Heart left ventricle (tissue), 16 donors: ENCODE results near the gene PTPRN2. TPM values are rescaled to one million over a fixed set of nuclear protein-coding genes. Genes with fewer than 3 reads are reported as not detected.
A peak's percentile ranks its signal among the peaks of the same experiment; 100 is the strongest.
"Not testable (repeated sequence)": the region's sequence is repeated elsewhere in the genome, so short reads cannot be mapped to it uniquely, and the experiment has no call there.

Experiments
- ATAC-seq, 4 donors: fragments of 200-7000 bp; cut with Tn5 transposase; one replicate each; pipeline ENCODE4 v1.9.1; 2020 to 2022; ENCODE audit warnings: moderate library complexity in 4 of 4, mild to moderate bottlenecking in 3 of 4, moderate number of reproducible peaks in 1 of 4
- DNase-seq, 5 donors: peaks; one replicate each; pipeline ENCODE4 v3.0.0-alpha.2; 2020
- H3K27ac ChIP-seq, 12 donors: fragments of 200-600 bp; sonication (generic) in 4 of 12; one replicate each; pipeline versions ENCODE4 v1.5.0 to v1.8.0; 2016 to 2022; ENCODE audit warnings: mild to moderate bottlenecking in 2 of 12
- H3K27me3 ChIP-seq, 9 donors: fragments of 200-600 bp; sonication (generic) in 2 of 9; one replicate each; pipeline versions ENCODE4 v1.5.1 to v1.8.0; 2016 to 2022; ENCODE audit warnings: mild to moderate bottlenecking in 3 of 9
- H3K36me3 ChIP-seq, 9 donors: fragments of 200-600 bp; sonication (generic) in 2 of 9; one replicate each; pipeline versions ENCODE4 v1.5.0 to v1.8.0; 2018 to 2022; ENCODE audit warnings: mild to moderate bottlenecking in 2 of 9
- H3K4me1 ChIP-seq, 12 donors: fragments of 200-600 bp; sonication (generic) in 4 of 12; one replicate each; pipeline versions ENCODE4 v1.5.0 to v1.8.0; 2016 to 2022; ENCODE audit warnings: mild to moderate bottlenecking in 3 of 12
- H3K4me3 ChIP-seq, 12 donors: fragments of 200-600 bp; sonication (generic) in 4 of 12; one replicate each; pipeline versions ENCODE4 v1.5.0 to v1.8.0; 2017 to 2022; ENCODE audit warnings: mild to moderate bottlenecking in 9 of 12, moderate library complexity in 4 of 12
- H3K9me3 ChIP-seq, 12 donors: fragments of 200-600 bp; sonication (generic) in 4 of 12; one replicate each; pipeline versions ENCODE4 v1.5.0 to v1.8.0; 2016 to 2022; ENCODE audit warnings: mild to moderate bottlenecking in 1 of 12
- POLR2A ChIP-seq, 2 donors: fragments of 450-650 bp; IDR thresholded peaks; one replicate each; pipeline ENCODE4 v1.6.1; 2017; ENCODE audit warnings: antibody characterized with exemption in 2 of 2, mild to moderate bottlenecking in 2 of 2, moderate library complexity in 2 of 2
- WGBS, 4 donors: extraction: QIAGEN DNeasy Blood & Tissue Kit in 2 of 4; methylation state at CpG; one replicate each; pipeline versions ENCODE4 v1.1.5 to v1.1.7; 2013 to 2018; 5-methylcytosine and 5-hydroxymethylcytosine counted together
- intact Hi-C, 10 donors: fragments of 100-400 bp; cut with DNase I; formaldehyde crosslinking; loops; one replicate each; pipeline versions ENCODE4 v1.11.1 to v1.14.2; 2022
- polyA plus RNA-seq, 2 donors: library from polyadenylated mRNA; stranded (reverse); fragments of 200-250 nt; gene quantifications; one replicate each; pipeline ENCODE4 v1.2.3, GENCODE V29; 2013
- total RNA-seq, 9 donors: library from RNA; depleted of rRNA in 2 of 9; stranded (reverse); fragments of >200 nt in 2 of 9; fragmentation: NEBNext Ultra II Directional in 3 of 9; extraction: Animal tissue kit (Norgen Biotek cat#: 25700) in 3 of 9; gene quantifications; one replicate each; pipeline versions ENCODE4 v1.1.0 to v1.2.4, GENCODE V29; 2016 to 2023
- TF ChIP-seq, protein P1 (sequence below), 12 donors: fragments of 200-600 bp; sonication (generic) in 4 of 12; IDR thresholded peaks; one replicate each; pipeline versions ENCODE4 v1.5.0 to v1.8.0; 2018 to 2022; ENCODE audit warnings: antibody characterized with exemption in 12 of 12, mild to moderate bottlenecking in 5 of 12
- donor health status: ischemic (EF 13 %, LVEDD 7.1; RV severe dilation, severe dysfunction).
- donor health status: healthy with polysubstance abuse.
- donor health status: DM: no; HTN: yes; CAD: no.
- donor health status: DM: no; HTN: no; CAD: no.
- donor health status: ischemic (EF 25% LVEDD 6.9; RV normal size, moderate dysfunction).
- donor health status: ischemic (EF 25% LVEDD 5.7; RV mildly dilated, moderate dysfunction).
- donor health status: healthy.
- donor health status: DM: yes; HTN: yes; CAD: no.
- donor health status: ischemic (EF 35%, LVEDD 5.7; RV mildly dilated, moderate dysfunction).
- donor health status: nonischemic (EF 11% LVEDD 7.7; RV severe dilation, severe dysfunction).
- donor health status: DM: yes; HTN: yes; CAD: no.
- donor health status: PGD.
- donor health status: ischemic (EF 29% LVEDD 5.4; RV normal size, mild dysfunction).
- donor health status: nonischemic (EF 23%, LVEDD 6.1; RV moderate dilation, normal function).

Gene PTPRN2
- total and polyA plus RNA-seq, 11 donors: 0.61 to 2.3 (median 1.3) TPM

DNA sequence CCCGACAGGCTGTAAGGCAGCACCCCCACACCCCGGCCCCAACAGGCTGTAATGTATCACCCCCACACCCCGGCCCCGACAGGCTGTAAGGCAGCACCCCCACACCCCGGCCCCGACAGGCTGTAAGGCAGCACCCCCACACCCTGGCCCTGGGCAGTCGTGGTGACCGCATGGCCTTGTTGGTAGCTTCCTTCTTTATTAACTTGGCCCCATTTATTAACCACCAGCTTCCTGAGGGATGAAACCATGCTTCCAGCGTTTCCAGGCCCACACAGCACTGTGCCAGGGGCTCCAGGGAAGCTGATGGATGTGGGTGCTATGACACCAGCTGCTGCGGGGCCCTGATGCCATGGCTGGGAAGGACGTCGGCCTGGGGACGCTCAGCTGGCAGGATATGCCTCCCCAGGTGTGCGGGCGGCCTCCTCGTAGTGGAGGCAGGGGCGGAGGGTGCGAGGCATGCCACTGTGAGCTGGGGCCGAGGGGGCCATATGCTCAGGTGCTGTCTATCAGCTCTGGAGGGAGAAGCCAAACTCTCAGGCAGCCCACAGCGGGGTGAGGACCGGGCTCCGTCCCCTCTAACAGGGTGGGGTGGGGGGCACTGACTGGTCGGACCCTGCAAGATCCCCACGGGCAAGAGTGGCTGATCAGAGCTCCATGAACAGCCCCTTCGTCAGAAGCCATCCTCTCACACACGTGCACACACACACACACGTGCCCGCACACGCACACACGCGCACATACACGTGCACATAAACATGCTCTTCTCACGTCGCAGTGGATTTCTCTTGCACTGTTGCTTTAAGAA, 311.0 kb downstream of the PTPRN2 start:
- no peak overlapping the region for H3K4me3 ChIP-seq
- intact Hi-C loops: no loop called here
- H3K4me1 ChIP-seq: no peaks in the 10 kb centered on the region
- ATAC-seq: no peak
- 77 to 88% (median 83%) methylated on average over 21 to 34 of the region's 34 CpGs for WGBS, 4 donors
- peaks cover 0 to 3% (median 0%) of the 10 kb centered on the region in 9 donors for H3K27me3 ChIP-seq
- peak in 3 of 5 donors; percentile 6 to 9 (median 8) for DNase-seq
- H3K27ac ChIP-seq: no peak overlapping the region
- H3K9me3 ChIP-seq: no peaks in the 10 kb centered on the region
- no peaks in the 10 kb centered on the region for H3K36me3 ChIP-seq
- TF ChIP-seq POLR2A (IDR thresholded peaks at IDR 0.05): no peak
- TF ChIP-seq, protein P1, sequence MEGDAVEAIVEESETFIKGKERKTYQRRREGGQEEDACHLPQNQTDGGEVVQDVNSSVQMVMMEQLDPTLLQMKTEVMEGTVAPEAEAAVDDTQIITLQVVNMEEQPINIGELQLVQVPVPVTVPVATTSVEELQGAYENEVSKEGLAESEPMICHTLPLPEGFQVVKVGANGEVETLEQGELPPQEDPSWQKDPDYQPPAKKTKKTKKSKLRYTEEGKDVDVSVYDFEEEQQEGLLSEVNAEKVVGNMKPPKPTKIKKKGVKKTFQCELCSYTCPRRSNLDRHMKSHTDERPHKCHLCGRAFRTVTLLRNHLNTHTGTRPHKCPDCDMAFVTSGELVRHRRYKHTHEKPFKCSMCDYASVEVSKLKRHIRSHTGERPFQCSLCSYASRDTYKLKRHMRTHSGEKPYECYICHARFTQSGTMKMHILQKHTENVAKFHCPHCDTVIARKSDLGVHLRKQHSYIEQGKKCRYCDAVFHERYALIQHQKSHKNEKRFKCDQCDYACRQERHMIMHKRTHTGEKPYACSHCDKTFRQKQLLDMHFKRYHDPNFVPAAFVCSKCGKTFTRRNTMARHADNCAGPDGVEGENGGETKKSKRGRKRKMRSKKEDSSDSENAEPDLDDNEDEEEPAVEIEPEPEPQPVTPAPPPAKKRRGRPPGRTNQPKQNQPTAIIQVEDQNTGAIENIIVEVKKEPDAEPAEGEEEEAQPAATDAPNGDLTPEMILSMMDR (IDR thresholded peaks at IDR 0.05): no peak

DNA sequence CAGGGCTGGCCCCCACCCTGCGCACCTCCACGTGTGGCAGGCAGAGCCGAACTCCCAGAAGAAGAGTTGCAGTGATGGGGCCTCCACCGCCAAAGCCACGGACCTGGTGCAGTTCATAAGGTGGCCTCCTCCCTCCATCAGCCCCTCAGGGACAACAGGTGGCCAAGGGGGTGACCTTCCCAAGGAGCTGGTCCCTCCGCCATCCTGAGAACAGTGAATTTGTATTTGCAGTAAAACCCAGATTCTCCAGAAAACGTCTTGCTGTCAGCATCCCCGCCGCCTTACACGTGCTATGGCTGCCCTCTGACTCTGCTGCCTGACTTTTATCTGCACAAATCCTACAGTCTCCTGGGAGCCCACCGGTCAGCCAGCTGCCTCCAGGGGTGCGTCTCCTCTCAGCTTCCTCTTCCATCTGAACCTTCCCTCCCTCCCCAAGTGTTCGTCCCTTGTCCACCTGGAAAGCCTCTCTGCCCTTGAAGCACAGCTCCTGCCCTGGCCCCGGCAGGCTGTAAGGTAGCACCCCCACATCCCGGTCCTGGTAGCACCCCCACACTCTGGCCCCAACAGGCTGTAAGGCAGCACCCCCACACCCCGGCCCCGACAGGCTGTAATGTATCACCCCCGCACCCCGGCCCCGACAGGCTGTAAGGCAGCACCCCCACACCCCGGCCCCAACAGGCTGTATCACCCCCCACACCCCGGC, 311.8 kb downstream of the PTPRN2 start:
- Histone ChIP-seq H3K4me3 (no peak overlapping the region), H3K4me1 (no peaks in the 10 kb centered on the region), H3K27ac (no peak overlapping the region), H3K36me3 (no peaks in the 10 kb centered on the region), H3K27me3 (peaks cover 0 to 3% (median 0%) of the 10 kb centered on the region in 9 donors), H3K9me3 (no peaks in the 10 kb centered on the region)
- DNase-seq (peak in 2 of 5 donors; percentile 15 to 25), ATAC-seq (no peak)
- TF ChIP-seq, protein P1 (IDR thresholded peaks at IDR 0.05): no peak
- TF ChIP-seq POLR2A (IDR thresholded peaks at IDR 0.05): no peak
- intact Hi-C loops: no loop called here
- WGBS, 4 donors: 80 to 86% (median 81%) methylated on average over 14 to 22 of the region's 22 CpGs

DNA sequence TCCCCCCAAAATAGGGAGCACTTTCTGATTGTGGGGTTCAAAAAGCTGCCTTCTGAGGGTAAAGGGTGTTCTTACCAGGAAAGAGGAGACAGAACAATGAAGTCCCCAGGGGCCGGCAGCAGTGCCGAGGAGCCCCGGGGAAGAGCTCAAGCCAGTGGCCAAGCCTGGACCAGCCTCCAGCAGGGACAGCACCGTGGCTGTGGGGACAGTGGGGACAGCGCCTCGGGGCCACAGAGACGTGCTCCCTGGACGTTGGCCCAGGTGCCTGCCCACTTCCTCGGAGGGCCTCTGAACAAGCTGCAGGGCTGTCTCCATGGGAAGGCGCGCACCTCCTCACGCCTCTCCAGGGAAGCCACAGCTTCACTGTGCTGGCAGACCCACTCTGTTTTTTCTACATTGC, 312.6 kb downstream of the PTPRN2 start:
- TF ChIP-seq, protein P1 (IDR thresholded peaks at IDR 0.05): no peak
- no peak for TF ChIP-seq POLR2A (IDR thresholded peaks at IDR 0.05)
- H3K36me3 ChIP-seq: no peaks in the 10 kb centered on the region
- WGBS, 4 donors: 62 to 84% (median 73%) methylated on average over 8 to 12 of the region's 12 CpGs
- ATAC-seq: no peak
- intact Hi-C loops: no loop called here
- H3K27me3 ChIP-seq: peaks cover 0 to 3% (median 0%) of the 10 kb centered on the region in 9 donors
- no peak overlapping the region for H3K4me3 ChIP-seq
- no peaks in the 10 kb centered on the region for H3K9me3 ChIP-seq
- peak in 2 of 5 donors; percentile 6 to 20 for DNase-seq
- no peaks in the 10 kb centered on the region for H3K4me1 ChIP-seq
- no peak overlapping the region for H3K27ac ChIP-seq

GRCh38 chr7:158274404-158274811, 313.2 kb downstream of the PTPRN2 start:
- Histone ChIP-seq H3K9me3 (no peaks in the 10 kb centered on the region), H3K4me1 (no peaks in the 10 kb centered on the region), H3K36me3 (no peaks in the 10 kb centered on the region), H3K27ac (no peak overlapping the region), H3K27me3 (peaks cover 0 to 3% (median 0%) of the 10 kb centered on the region in 9 donors), H3K4me3 (no peak overlapping the region)
- 86 to 88% (median 87%) methylated on average over 12 to 21 of the region's 21 CpGs for WGBS, 4 donors
- TF ChIP-seq POLR2A (IDR thresholded peaks at IDR 0.05): no peak
- TF ChIP-seq, protein P1 (IDR thresholded peaks at IDR 0.05): no peak
- peak in 1 of 5 donors; percentile 19 for DNase-seq
- no peak for ATAC-seq
- intact Hi-C loops: no loop called here

DNA sequence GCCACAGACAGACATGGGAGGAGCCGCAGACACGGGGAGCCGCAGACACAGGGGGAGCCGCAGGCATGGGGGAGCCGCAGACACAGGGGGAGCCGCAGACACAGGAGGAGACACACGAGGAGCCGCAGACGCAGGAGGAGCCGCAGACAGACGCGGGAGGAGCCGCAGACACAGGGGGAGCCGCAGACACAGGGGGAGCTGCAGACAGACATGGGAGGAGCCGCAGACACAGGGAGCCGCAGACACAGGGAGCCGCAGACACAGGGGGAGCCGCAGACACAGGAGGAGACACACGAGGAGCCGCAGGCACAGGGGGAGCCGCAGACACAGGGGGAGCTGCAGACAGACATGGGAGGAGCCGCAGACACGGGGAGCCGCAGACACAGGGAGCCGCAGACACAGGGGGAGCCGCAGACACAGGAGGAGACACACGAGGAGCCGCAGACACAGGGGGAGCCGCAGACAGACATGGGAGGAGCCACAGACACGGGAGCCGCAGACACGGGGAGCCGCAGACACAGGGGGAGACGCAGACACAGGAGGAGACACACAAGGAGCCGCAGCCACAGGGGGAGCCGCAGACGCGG, 313.8 kb downstream of the PTPRN2 start:
- H3K27ac ChIP-seq, intact Hi-C loops, H3K9me3 ChIP-seq, H3K27me3 ChIP-seq, ATAC-seq, H3K4me3 ChIP-seq, H3K4me1 ChIP-seq, H3K36me3 ChIP-seq: not testable (repeated sequence)
- 88 to 94% (median 91%) methylated on average over 38 of the region's 38 CpGs for WGBS, 4 donors
- peak in 2 of 5 donors; percentile 13 to 22 for DNase-seq
